ENCODE measurements around the gene PTPRD.

Gene PTPRD

GRCh38 chr9:8668751-8669150 lies 1944.1 kb downstream of the PTPRD start:
- WGBS, 2 experiments (ENCODE audit: insufficient coverage in 2 of 2), result no CpG with 5 or more reads among the region's 1 CpG
- Histone ChIP-seq H3K4me3 (ENCODE audit: extremely low read depth, insufficient read depth, low read length, poor library complexity, severe bottlenecking) (no peak overlapping the region), H3K9me3 (ENCODE audit: control insufficient read depth, low read length) (no peaks in the 10 kb centered on the region), H3K36me3 (ENCODE audit: control insufficient read depth, insufficient read depth, low read length) (no peaks in the 10 kb centered on the region), H3K4me1 (ENCODE audit: control insufficient read depth, insufficient read depth, low read length, poor library complexity, severe bottlenecking) (no peaks in the 10 kb centered on the region), H3K27ac (ENCODE audit: low read depth, low read length, severe bottlenecking) (no peak overlapping the region)

DNA sequence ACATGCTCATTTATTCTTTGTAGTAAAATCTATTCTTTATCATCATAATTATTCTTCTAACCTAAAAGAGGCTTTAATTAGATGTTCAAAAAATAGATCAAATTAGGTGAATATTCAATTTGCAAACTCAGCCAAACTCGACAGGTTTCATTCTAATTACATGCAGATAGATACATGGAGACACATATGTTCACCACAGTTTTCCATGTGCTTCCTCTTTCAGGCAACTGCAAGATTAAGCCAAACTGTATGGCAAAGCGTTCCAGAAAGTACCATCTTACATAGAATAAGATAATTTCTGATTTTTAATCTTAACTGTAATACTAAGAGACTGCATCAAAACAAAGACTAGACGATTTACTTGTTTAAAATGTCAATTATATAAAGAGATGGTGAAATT lies 1944.6 kb downstream of the PTPRD start:
- no peak overlapping the region for H3K27ac ChIP-seq (ENCODE audit: low read depth, low read length, severe bottlenecking)
- WGBS, 2 experiments (ENCODE audit: insufficient coverage in 2 of 2), result no CpG with 5 or more reads among the region's 3 CpGs
- no peaks in the 10 kb centered on the region for H3K36me3 ChIP-seq (ENCODE audit: control insufficient read depth, insufficient read depth, low read length)
- no peaks in the 10 kb centered on the region for H3K9me3 ChIP-seq (ENCODE audit: control insufficient read depth, low read length)
- no peak overlapping the region for H3K4me3 ChIP-seq (ENCODE audit: extremely low read depth, insufficient read depth, low read length, poor library complexity, severe bottlenecking)
- H3K4me1 ChIP-seq (ENCODE audit: control insufficient read depth, insufficient read depth, low read length, poor library complexity, severe bottlenecking), result no peaks in the 10 kb centered on the region

DNA sequence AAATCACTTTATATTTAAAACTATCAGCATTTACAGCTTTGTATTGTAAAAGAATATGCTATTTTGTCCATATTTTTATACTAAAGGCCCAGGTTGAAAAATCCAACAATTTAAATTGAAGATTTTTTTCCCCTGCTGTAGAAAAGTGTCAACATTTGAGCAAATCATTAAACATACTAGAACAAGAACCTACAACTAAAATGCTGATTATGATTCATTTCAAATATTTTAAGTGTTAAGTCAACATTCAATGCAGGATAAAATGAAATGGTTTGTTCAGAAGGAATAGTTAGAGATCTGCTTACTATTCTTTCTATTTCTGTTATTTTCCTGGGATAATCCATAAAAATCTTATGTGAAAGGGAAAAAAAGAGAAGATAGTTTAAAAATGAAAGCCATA lies 1946.7 kb downstream of the PTPRD start:
- Histone ChIP-seq H3K4me1 (ENCODE audit: control insufficient read depth, insufficient read depth, low read length, poor library complexity, severe bottlenecking) (no peaks in the 10 kb centered on the region), H3K4me3 (ENCODE audit: extremely low read depth, insufficient read depth, low read length, poor library complexity, severe bottlenecking) (no peak overlapping the region), H3K9me3 (ENCODE audit: control insufficient read depth, low read length) (no peaks in the 10 kb centered on the region), H3K36me3 (ENCODE audit: control insufficient read depth, insufficient read depth, low read length) (no peaks in the 10 kb centered on the region), H3K27ac (ENCODE audit: low read depth, low read length, severe bottlenecking) (no peak overlapping the region)

GRCh38 chr9:8660383-8660782 lies 1952.4 kb downstream of the PTPRD start:
- Histone ChIP-seq H3K36me3 (ENCODE audit: control insufficient read depth, insufficient read depth, low read length) (no peaks in the 10 kb centered on the region), H3K4me1 (ENCODE audit: control insufficient read depth, insufficient read depth, low read length, poor library complexity, severe bottlenecking) (no peaks in the 10 kb centered on the region), H3K27ac (ENCODE audit: low read depth, low read length, severe bottlenecking) (no peak overlapping the region), H3K9me3 (ENCODE audit: control insufficient read depth, low read length) (no peaks in the 10 kb centered on the region), H3K4me3 (ENCODE audit: extremely low read depth, insufficient read depth, low read length, poor library complexity, severe bottlenecking) (no peak overlapping the region)

DNA sequence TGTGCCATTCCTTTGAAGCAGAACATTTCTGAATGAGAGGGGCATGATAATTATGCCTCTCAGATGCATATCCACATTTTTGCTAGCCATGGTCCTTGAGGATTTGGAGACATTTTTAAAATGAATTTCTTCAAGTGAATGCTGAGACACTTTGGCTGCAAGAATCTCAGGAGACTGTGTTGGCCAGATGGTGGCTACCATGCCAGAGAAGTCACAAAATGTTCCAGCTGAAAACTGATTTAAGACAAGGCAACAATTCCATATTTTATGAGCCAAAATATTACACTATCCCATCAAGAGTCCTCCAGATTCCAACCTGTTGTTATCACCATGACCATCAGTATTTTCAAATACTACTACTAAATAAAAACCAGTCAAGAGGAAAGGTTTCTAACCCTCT lies 1953.7 kb downstream of the PTPRD start:
- no peaks in the 10 kb centered on the region for H3K36me3 ChIP-seq (ENCODE audit: control insufficient read depth, insufficient read depth, low read length)
- no peaks in the 10 kb centered on the region for H3K9me3 ChIP-seq (ENCODE audit: control insufficient read depth, low read length)
- H3K27ac ChIP-seq (ENCODE audit: low read depth, low read length, severe bottlenecking), result no peak overlapping the region
- H3K4me1 ChIP-seq (ENCODE audit: control insufficient read depth, insufficient read depth, low read length, poor library complexity, severe bottlenecking), result no peaks in the 10 kb centered on the region
- no peak overlapping the region for H3K4me3 ChIP-seq (ENCODE audit: extremely low read depth, insufficient read depth, low read length, poor library complexity, severe bottlenecking)

DNA sequence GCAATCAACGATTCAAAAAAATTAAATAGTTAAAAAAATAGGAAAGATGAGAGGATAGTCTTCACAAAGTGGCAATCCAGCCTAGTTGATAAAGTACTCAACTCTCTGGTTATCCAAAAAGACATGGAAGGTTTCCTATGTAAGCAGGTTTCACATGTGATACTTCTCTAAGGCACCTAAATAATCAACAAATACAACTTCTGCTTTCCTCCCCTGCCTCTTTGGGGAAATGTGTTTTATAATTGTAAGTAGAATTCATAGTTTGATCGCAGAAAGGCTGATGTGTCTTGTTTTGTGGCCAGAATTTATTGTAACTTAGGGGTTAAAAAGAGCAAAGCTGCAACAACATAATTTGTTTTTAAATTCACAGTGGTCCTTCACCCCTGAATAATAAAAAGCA lies 1957.7 kb downstream of the PTPRD start:
- Histone ChIP-seq H3K27ac (ENCODE audit: low read depth, low read length, severe bottlenecking) (no peak overlapping the region), H3K9me3 (ENCODE audit: control insufficient read depth, low read length) (no peaks in the 10 kb centered on the region), H3K36me3 (ENCODE audit: control insufficient read depth, insufficient read depth, low read length) (no peaks in the 10 kb centered on the region), H3K4me1 (ENCODE audit: control insufficient read depth, insufficient read depth, low read length, poor library complexity, severe bottlenecking) (peaks cover 4% of the 10 kb centered on the region), H3K4me3 (ENCODE audit: extremely low read depth, insufficient read depth, low read length, poor library complexity, severe bottlenecking) (no peak overlapping the region)
- WGBS, 2 experiments (ENCODE audit: insufficient coverage in 2 of 2), result no CpG with 5 or more reads among the region's 2 CpGs

- Histone ChIP-seq H3K4me1 (ENCODE audit: control insufficient read depth, insufficient read depth, low read length, poor library complexity, severe bottlenecking) (peaks cover 5% of the 10 kb centered on the region), H3K36me3 (ENCODE audit: control insufficient read depth, insufficient read depth, low read length) (no peaks in the 10 kb centered on the region), H3K9me3 (ENCODE audit: control insufficient read depth, low read length) (no peaks in the 10 kb centered on the region), H3K4me3 (ENCODE audit: extremely low read depth, insufficient read depth, low read length, poor library complexity, severe bottlenecking) (no peak overlapping the region), H3K27ac (ENCODE audit: low read depth, low read length, severe bottlenecking) (no peak overlapping the region)
- WGBS, 2 experiments (ENCODE audit: insufficient coverage in 2 of 2), result 94 to 100% methylated on average over 1 of the region's 1 CpG
Measured at GRCh38 chr9:8653855-8654254, 1958.9 kb downstream of the PTPRD start.

DNA sequence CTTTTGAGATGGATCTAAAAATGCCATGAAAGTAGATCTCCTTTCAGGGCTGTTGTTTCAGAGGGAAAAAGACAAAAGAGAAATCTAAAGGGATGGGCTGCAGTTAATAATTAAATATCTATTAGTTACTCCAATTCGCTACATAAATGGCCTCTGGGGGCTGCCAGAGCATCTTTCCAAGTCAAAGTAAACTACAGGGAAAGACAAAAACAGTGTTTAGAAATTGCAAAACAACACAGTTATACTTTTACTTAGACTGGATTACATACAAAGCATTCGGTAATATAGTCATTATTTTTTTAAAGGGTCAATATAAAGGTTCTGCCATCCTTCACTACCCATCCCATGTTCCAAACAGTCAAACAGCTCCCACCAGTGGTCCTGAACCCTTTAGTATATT lies 1959.7 kb downstream of the PTPRD start:
- peaks cover 11% of the 10 kb centered on the region for H3K4me1 ChIP-seq (ENCODE audit: control insufficient read depth, insufficient read depth, low read length, poor library complexity, severe bottlenecking)
- H3K27ac ChIP-seq (ENCODE audit: low read depth, low read length, severe bottlenecking), result no peak overlapping the region
- WGBS, 2 experiments (ENCODE audit: insufficient coverage in 2 of 2), result no CpG with 5 or more reads among the region's 2 CpGs
- no peak overlapping the region for H3K4me3 ChIP-seq (ENCODE audit: extremely low read depth, insufficient read depth, low read length, poor library complexity, severe bottlenecking)
- no peaks in the 10 kb centered on the region for H3K9me3 ChIP-seq (ENCODE audit: control insufficient read depth, low read length)
- H3K36me3 ChIP-seq (ENCODE audit: control insufficient read depth, insufficient read depth, low read length), result no peaks in the 10 kb centered on the region

DNA sequence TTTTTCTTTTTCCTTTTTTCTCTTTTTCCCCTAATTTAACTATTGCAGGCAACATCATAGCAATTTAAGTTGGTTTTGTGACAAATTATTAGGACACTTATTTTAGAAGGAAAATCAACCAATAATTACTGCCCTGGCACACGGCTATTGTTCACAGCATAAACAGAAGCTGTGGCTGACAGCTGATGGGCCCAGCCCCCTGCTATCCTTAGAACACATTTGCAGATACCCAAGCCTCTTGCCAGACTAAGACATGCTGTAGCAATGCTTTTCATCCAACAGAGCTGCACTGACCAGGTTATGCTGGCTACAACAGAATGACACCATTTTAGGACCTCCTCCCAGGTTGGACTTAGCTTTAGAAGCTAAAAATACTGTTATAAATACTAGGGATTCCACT lies 1960.5 kb downstream of the PTPRD start:
- H3K4me3 ChIP-seq (ENCODE audit: extremely low read depth, insufficient read depth, low read length, poor library complexity, severe bottlenecking), result no peak overlapping the region
- no peaks in the 10 kb centered on the region for H3K9me3 ChIP-seq (ENCODE audit: control insufficient read depth, low read length)
- no peaks in the 10 kb centered on the region for H3K36me3 ChIP-seq (ENCODE audit: control insufficient read depth, insufficient read depth, low read length)
- H3K27ac ChIP-seq (ENCODE audit: low read depth, low read length, severe bottlenecking), result no peak overlapping the region
- WGBS, 2 experiments (ENCODE audit: insufficient coverage in 2 of 2), result 75 to 83% methylated on average over 1 of the region's 1 CpG
- peaks cover 11% of the 10 kb centered on the region for H3K4me1 ChIP-seq (ENCODE audit: control insufficient read depth, insufficient read depth, low read length, poor library complexity, severe bottlenecking)

DNA sequence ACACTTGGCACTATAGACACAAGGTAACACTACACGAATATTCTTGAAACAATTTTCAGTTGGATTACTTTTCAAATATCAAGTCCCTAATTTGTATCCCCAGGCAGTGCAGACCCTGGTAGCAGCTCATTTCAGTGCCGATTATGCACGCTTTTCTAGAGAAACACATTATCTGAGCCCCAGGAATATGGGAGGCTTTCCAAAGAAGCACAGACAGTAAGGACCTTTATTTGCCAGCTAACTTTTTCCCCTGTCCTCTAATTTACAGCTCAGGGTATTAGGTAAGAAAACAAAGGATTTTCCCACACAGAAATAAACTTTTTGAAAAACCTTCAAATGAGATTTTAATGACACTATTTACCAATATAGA lies 1961.0 kb downstream of the PTPRD start:
- H3K4me3 ChIP-seq (ENCODE audit: extremely low read depth, insufficient read depth, low read length, poor library complexity, severe bottlenecking), result no peak overlapping the region
- no peak overlapping the region for H3K27ac ChIP-seq (ENCODE audit: low read depth, low read length, severe bottlenecking)
- H3K9me3 ChIP-seq (ENCODE audit: control insufficient read depth, low read length), result no peaks in the 10 kb centered on the region
- WGBS, 2 experiments (ENCODE audit: insufficient coverage in 2 of 2), result 52 to 53% methylated on average over 3 of the region's 3 CpGs
- peaks cover 11% of the 10 kb centered on the region for H3K4me1 ChIP-seq (ENCODE audit: control insufficient read depth, insufficient read depth, low read length, poor library complexity, severe bottlenecking)
- H3K36me3 ChIP-seq (ENCODE audit: control insufficient read depth, insufficient read depth, low read length), result no peaks in the 10 kb centered on the region

- no peaks in the 10 kb centered on the region for H3K36me3 ChIP-seq (ENCODE audit: control insufficient read depth, insufficient read depth, low read length)
- H3K27ac ChIP-seq (ENCODE audit: low read depth, low read length, severe bottlenecking), result no peak overlapping the region
- H3K4me1 ChIP-seq (ENCODE audit: control insufficient read depth, insufficient read depth, low read length, poor library complexity, severe bottlenecking), result peaks cover 11% of the 10 kb centered on the region
- no peak overlapping the region for H3K4me3 ChIP-seq (ENCODE audit: extremely low read depth, insufficient read depth, low read length, poor library complexity, severe bottlenecking)
- 83 to 90% methylated on average over 2 to 4 of the region's 10 CpGs for WGBS, 2 experiments (ENCODE audit: insufficient coverage in 2 of 2)
- H3K9me3 ChIP-seq (ENCODE audit: control insufficient read depth, low read length), result no peaks in the 10 kb centered on the region
Measured at GRCh38 chr9:8651070-8651845, 1961.5 kb downstream of the PTPRD start.

Measured in mesodermal cell (in vitro differentiated cells).